ENCODE measurements around the gene HERC5. TPM values are rescaled to one million over a fixed set of nuclear protein-coding genes. Genes with fewer than 3 reads are reported as not detected.

HERC5 gene
- total RNA-seq, 2 donors from 2014 or later: 2.4 to 3.7 TPM

DNA sequence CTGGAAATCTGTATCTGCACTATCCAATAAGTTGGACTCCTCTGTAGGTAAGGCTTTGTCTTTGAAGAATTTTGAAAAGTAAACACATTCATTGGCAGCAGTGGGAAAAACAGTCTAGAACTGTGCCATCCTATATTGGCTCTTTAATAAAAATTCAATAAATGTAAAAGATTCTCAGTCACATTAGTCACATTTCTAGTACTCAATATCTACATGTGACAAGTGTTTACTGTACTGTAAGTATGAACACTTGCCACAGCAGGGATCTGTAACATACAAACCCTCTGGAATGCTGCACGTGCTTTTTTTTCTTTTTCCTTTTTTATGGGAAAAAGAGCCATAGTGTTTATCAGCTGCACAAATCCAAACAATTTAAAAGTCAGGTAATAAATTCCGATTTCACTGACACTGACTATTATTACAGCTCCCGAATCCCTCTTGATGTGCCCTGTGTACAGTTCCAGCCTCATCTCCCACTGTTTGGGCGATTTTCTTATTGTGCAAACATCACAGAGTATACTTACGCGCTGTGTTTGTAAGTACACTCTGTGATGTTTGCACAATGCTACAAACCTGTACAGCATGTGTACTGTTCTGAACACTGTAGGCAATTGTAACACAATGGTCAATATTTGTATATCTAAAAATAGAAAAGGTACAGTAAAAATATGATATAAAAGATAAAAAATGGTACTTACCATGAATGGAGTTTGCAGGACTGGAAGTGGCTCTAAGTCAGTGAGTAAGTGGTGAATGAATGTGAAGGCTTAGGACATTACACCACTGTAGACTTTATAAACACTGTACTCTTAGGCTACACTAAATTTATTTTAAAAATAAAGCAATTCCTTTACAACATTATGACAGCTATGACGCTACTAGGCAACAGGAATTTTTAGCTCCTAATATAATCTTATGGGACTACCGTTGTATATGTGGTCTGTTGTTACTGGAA is 57.9 kb downstream of the HERC5 start:
- intact Hi-C loops (cut with DNase I): loop anchor here (1.0 to 10.0 kb wide), 4 partner anchors 138 to 480 kb away; partner anchors contain the start of gene HERC6 (in 1 of the 2)
- DNase-seq: no peak
- no peak for ATAC-seq

DNA sequence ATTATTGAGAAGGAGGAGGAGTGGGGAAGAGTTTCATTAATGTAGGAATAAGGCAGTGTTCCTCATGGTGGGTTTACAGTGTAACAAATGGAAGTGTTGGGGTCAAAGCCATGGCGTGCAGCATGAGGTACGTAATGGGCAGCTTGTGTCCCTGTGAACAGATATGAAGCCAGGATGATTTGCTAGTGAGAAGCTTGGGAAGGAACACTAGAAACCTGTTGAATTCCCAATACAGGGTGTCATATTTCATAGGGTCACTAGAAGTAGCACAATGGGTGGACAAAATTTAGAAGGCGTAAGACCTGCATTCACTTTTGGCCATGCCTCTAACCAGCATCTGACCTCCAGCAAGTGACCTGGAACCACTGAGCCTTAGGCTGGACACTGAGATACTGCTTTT is 59.8 kb downstream of the HERC5 start:
- intact Hi-C loops (cut with DNase I): loop anchor here in 1 of 2 donors (5.0 to 10.0 kb wide), 2 partner anchors 139 to 482 kb away; partner anchors contain the start of gene HERC6
- DNase-seq (no peak), ATAC-seq (no peak)

DNA sequence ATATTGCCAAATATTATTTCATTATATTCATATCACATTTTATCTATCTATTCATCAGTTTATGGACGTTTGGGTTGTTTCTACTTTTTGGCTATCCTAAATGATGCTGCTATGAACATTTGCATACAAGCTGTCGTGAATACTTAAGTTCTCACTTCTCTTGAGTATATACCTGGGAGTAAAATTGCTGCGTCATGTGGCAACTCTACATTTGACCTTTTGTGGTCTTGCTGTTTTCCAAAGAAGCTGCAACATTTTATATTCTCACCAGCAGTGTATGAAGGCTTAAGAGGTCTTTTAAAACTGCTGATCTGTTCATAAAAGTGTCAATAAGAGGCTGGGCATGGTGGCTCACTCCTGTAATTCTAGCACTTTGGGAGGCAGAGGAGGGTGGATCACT is 60.9 kb downstream of the HERC5 start:
- ATAC-seq: no peak
- no peak for DNase-seq
- intact Hi-C loops (cut with DNase I): loop anchor here in 1 of 2 donors (5.0 to 10.0 kb wide), 2 partner anchors 141 to 483 kb away; partner anchors contain the start of gene HERC6

DNA sequence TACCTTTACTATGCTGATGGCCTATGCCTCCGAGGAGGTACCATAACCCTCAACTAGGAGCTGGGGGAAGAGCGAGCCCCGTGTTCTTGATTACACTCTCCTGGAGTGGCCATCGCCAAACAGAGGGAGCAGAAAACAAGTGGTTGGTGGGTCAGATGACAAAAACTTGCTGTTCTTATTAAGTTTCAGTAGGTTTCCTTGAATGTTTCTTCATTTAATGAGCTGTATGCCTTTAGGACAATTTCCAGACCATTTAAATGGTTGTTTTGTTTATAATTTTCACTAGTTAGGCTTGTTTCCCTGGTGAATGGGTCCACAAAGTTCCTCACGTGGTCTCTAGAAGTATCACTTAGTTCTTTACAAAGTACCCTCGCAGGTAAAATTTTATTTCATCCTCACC is 62.0 kb downstream of the HERC5 start:
- intact Hi-C loops (cut with DNase I): loop anchor here in 1 of 2 donors (5.0 to 10.0 kb wide), 2 partner anchors 142 to 484 kb away; partner anchors contain the start of gene HERC6
- no peak for ATAC-seq
- DNase-seq: no peak

DNA sequence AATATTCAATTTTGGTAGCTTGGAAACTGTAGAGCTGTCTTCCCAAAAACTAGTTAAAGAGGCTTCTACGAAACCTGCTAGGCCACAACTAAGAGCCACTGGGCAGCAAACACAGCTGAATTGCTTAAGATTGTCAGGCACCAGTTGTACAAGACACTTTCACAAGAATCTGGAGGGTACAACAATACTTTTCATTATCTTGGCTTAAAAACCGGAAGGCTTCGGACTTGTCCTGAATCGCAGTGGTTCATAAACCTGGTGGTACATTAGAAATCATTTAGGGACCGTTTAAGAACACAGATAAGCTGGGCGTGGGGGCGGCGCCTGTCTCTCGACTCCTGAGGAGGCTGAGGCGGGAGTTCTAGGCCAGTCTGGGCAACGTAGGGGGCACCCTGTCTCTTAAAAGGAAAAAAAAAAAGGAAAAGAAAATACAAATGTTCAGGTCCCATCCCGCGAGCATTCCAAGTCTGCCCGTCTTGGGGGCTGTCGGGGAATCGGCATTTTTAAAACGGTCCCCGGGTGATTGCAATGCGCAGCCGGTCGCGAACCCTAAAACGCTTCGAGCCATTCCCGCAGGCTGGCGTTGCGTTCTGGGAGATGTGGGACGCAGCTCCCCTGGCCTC is 65.9 kb downstream of the HERC5 start:
- intact Hi-C loops (cut with DNase I): no loop called here
- peak; percentile 62 for DNase-seq

DNA sequence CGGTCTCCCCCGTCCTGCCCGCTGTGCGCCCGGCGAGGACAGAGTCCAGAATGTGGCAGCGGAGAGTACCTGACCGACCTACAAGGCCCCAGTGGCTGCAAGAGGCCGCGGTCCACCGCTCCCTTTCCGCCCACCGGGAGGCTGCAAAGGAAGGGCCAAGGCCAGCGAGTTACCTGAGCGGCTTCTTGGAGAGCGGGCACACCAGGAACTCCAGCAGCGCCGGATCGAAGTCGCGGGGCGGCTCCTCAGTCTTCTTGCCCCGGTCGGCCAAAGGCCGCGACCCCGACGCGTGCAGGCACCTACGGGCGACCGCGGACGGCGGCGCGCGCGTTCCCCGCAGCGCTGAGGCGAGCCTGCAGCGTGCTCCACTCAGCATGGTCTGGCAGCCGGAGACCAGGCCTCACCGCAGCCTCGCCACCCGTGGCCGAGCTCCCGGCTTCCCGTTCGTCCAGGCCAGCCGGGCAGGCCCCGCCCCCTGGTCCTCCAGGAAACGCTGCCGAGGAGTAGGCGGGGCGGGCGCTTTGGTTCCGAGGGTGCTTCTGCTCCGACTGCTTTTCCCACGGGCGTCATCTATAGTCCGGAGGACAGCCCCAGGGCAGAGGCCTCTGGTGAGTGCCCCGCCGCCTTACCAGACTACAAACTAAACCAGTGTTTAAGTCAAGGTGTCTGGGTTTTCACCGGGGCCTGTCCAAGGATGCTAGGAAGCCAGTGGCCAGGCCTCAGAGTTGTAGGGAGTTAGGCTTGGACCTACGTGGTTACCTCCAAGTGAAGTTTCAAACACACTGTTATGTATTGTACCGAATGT is 66.6 kb downstream of the HERC5 start, which contains the start of gene PYURF:
Gene PYURF (minus strand): TSS at position 452 of the 805 bp plus-strand sequence. CDS start 76 bp downstream, at position 376.
- peak; percentile 98 to 99 for ATAC-seq
- intact Hi-C loops (cut with DNase I): no loop called here
- DNase-seq: peak; percentile 98

More for the DNA sequence above, 65.9 kb downstream of the HERC5 start:
- peak; percentile 17 to 47 for ATAC-seq

DNA sequence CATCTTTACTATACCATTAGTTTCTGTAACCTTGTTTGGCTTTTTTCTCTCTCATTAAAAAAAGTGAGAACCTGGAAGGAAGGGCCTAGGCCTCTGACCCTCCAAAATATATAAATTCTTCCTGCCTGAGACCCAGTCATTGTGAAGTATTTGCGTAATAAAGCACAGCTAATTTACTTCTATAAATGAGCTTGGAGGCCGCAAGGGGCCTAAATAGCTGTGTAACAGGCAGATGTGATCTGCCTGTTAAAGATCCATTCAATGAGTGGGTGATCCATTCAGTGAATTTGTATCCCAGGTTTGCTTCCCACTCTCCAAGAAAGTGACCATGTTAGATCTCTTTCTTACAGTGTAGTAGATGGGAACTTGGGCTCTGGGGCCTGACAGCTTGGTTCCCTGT is 67.3 kb downstream of the HERC5 start:
- no peak for ATAC-seq
- no peak for DNase-seq
- intact Hi-C loops (cut with DNase I): no loop called here

DNA sequence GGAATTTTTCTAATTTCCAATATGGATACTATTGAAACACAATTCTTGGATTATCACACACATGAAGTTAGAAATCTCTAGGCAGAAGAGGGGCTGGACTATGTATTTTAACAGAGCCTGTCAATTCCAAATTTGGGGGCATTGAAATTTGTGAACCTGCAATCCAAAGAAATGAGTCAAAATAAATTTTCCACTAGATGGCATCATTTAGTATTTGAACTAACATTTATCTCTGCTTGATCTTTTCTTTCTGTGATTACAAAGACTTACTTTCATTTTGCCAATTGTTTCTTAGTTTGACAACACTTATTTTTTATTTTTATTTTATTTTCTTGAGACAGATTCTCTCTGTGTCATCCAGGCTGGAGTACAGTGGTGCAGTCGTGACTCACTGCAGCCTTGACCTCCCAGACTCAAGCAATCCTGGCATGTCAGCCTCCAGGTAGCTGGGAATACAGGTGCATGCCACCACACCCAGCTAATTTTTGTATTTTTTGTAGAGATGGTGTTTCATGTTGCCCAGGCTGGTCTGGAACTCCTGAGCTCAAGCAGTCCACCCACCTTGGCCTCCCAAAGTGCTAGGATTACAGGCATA is 69.4 kb downstream of the HERC5 start:
- DNase-seq (no peak), ATAC-seq (no peak)
- intact Hi-C loops (cut with DNase I): no loop called here

DNA sequence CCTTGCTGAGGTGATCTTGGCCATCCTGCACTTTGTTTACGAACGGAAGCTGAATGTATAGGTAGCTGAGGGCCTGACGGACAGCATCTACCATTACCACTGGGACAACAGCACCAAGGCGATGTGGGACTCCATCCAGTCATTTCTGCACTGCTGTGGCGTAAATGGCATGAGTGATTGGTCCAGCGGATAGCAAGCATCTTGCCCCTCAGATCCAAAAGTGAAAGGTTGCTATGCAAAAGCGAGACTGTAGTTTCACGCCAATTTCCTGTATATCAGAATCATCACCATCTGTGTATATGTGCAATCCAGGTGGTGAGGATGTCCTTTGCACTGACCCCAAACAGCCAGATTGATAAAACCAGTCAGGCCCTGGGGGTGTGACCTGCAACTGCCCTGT is 70.9 kb downstream of the HERC5 start:
- ATAC-seq: no peak
- no peak for DNase-seq
- intact Hi-C loops (cut with DNase I): no loop called here

DNA sequence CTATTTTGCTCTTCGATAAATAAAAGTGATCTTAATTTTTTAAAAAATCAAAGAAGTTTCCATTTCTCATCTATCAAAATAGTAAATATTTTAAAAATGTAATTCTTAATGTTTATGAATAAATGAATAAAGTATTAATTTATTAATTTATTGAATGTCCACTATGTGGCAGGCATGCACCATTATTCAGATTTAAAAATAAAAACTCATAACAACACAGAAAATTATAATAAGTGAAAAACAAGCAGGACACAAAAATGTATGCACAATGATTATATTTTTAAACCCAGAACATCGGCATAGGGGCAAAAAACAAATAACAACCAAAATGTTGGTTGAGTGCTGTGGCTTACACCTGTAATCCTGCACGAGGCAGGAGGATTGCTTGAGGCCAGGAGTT is 71.9 kb downstream of the HERC5 start:
- ATAC-seq (no peak), DNase-seq (no peak)
- intact Hi-C loops (cut with DNase I): no loop called here

DNA sequence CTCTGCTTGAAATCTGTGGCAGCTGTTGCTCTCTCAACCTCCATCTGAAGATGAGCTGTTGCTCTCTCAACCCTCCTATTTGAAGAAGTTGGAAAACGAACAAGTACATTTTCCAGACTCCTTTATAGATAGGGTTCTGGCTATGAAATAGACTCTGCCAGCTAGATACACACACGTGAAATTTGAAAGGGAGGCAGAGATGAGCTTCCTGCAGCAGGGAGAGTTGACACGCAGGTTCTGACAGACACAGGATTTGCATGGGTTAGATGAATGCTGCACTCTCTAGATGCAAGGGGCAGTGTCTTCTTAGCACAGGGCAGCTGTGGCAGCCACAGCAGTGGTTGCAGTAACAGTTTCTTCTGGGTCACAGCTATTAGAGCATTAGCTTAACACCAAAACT is 74.6 kb downstream of the HERC5 start:
- DNase-seq: no peak
- intact Hi-C loops (cut with DNase I): loop anchor here in 1 of 2 donors (10.0 kb wide), 1 partner anchor 493 kb away; no protein-coding TSS in a partner anchor

DNA sequence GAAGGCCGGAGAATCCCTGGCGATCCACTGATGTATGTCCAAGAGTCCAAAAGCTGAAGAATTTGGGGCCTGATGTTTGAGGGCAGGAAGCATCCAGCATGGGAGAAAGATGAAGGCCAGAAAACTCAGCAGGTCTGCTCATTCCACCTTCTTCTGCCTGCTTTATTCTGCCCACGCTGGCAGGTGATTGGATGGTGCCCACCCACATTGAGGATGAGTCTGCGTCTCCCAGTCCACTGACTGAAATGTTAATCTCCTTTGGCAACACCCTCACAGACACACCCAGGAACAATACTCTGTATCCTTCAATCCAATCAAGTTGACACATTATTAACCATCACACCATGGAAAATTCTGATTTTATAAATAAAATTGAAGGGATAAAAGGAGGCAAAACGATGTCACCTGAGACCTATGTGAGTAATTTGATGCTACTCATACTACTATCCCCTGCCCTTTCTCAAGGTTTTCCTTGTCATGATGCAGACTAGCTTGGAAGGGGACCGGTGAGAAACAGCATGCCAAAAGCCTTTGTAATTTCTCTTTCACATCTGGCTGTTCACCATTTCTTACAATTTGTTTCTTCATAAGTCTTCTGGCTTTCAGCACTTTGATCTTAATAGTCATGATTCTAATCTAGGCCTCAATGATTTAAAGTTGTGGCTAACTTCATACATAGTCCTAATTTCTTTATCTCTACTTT is 76.3 kb downstream of the HERC5 start:
- no peak for ATAC-seq
- intact Hi-C loops (cut with DNase I): loop anchor here in 1 of 2 donors (10.0 kb wide), 1 partner anchor 492 kb away; no protein-coding TSS in a partner anchor

More for the DNA sequence above, 74.6 kb downstream of the HERC5 start:
- no peak for ATAC-seq

DNA sequence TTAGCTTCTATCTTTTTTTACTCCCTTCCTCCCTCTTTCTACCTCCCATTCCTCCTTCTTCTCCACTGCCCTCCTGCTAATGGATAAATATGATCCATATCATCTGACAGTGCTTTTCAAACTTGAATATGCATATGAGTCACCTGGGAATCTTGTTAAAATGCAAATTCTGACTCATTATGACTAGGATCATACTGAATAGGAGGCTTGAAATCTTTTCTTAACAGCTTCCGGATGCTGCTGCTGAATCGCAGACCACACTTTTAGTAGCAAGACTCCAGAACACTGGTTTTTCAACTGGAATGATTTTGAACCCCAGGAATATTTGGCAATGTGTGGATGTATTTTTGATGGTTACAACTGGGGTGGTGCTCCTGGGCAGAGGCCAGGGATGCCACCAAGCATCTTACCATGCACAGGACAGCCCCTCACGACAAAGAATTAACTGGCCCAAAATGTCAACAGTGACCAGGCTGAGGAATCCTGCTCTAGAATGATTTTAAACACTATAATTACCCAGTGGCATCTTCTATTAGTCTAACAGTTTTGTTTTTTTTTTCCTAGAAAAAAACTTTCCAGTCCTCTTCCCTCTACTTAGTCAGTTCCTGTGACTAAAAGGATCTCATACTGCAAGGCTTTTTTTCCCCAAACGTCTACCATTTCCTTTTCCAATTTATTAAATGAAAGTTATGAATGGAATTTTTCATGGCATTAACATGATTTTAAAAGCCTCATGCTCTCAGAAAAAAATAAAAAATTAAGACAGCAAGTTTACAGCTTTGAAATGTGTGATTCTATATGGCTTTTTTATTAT is 77.2 kb downstream of the HERC5 start:
- intact Hi-C loops (cut with DNase I): loop anchor here in 1 of 2 donors (10.0 kb wide), 1 partner anchor 491 kb away; no protein-coding TSS in a partner anchor
- no peak for DNase-seq
- peak in 1 of 2 donors; percentile 15 for ATAC-seq

More for the DNA sequence above, 76.3 kb downstream of the HERC5 start:
- no peak for DNase-seq

DNA sequence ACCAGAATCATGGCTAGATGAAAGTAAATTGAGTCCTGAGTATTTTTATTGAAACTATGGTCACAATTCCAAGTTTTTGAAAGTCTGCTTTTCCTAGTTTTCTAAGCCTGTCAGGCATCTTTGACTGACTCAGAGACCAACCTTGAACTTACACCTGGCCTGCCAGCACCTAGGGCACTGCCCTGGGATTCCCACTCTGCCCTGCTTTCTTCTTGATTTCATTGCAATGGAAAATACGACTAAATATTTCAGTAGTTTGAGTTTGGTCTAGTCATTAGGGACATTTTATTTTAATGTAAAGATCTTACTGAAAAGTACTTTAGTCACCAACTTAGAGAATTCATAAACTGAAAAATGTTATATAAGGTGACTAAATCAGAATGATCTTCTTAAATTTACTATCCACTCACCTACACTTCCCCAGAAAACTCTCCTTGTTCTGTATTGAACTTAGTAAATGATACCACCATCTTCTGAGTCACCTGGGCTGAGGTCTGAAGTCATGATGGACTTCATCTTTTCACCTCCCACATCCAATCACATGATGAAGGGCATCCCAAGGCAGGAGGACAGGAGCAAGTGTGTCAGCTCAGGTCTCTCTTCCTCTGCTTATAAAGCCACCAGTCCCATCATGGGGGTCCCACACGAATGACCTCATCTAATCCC is 78.3 kb downstream of the HERC5 start:
- DNase-seq: no peak
- no peak for ATAC-seq
- intact Hi-C loops (cut with DNase I): loop anchor here in 1 of 2 donors (5.0 to 10.0 kb wide), 2 partner anchors 122 to 490 kb away; no protein-coding TSS in a partner anchor

DNA sequence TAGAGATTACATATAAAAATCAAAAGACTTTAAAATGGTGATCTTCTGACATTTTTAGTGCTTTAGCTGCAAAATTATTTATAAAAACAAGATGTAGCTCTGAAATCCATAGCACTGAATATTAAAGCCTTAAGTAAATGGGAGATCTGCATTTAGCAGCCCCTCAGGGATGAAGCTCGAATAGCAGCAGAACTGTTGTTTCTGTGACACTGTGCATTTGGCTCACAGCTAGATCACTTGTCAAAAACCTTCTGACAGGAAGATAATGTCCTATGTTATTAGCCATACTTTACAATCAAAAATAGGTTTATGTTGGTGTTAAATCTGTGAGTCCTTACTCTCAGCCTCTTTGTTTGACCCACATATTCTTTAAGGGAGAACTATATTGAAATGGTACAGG is 80.8 kb downstream of the HERC5 start:
- DNase-seq: no peak
- ATAC-seq: no peak
- intact Hi-C loops (cut with DNase I): loop anchor here in 1 of 2 donors (5.0 to 10.0 kb wide), 2 partner anchors 120 to 487 kb away; no protein-coding TSS in a partner anchor
